ENCODE measurements around the gene KRTAP4-3.

DNA sequence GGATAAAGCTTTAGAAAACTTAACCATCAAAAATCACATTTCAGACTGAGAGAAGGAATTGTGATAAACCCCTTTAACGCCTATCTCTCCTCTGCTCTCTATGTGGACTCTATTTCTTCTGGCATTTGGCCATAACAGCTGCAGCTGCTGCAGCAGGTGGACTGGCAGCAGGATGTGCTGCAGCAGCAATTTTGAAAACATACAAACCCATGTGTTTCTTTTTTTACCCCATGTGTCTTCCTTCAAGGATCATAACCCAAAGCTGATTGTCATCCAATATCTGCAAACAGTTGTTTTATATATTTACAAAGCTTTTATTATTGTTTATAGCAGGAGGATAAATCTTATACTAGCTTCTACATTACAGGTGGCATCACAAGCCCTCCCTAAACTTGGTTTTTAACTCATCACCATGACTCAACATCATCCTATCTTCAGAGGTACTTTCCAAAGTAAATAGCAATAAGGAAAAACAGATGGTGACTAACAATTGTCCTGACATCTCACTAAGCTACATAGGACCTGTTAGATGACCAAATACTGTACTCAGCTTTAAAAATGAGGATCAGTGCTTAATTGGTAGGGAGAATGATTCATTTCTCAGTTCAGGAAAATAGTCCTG lies 43.9 kb upstream of the KRTAP4-3 start:
- TF ChIP-seq CTCF (IDR thresholded peaks at IDR 0.05) (no peak), POLR2AphosphoS5 (IDR thresholded peaks at IDR 0.05; ENCODE audit: low read depth, low read length) (no peak), SIN3A (IDR thresholded peaks at IDR 0.05; ENCODE audit: borderline replicate concordance, insufficient read depth, low read depth, low read length) (no peak), REST (IDR thresholded peaks at IDR 0.05; ENCODE audit: insufficient read depth in 1 of 2, low read depth in 2 of 2, low read length in 1 of 2) (no peak), TCF7L2 (IDR thresholded peaks at IDR 0.05; ENCODE audit: low read depth, low read length) (no peak)
